ENCODE data around the gene TCEAL9. TPM values are rescaled to one million over a fixed set of nuclear protein-coding genes. Genes with fewer than 3 reads are reported as not detected.

Gene TCEAL9
- total RNA-seq, 3 donors from 2014 or later = 47.4 to 94.5 (median 92.8) TPM

DNA sequence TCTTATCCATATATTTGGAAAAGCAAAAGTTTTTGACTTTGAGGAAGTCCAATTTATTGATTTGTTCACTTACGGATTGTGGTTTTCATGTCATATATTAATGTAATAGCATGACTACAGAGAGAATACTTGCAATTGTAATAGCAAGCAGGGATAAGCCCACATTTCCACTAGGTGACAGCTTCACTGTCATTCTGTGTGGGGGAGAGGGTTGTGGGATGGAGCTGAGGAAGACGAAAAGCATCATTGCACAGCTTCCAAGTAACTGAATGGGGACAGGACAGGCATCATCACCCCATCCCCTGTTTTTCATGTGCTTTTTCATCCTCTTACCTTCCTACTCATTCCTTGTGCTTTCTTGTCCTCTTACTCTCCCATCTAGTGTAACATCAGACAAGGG lies 51.5 kb downstream of the TCEAL9 start:
- Histone ChIP-seq H3K4me1 (no peaks in the 10 kb centered on the region), H3K27ac (no peak overlapping the region), H3K36me3 (no peaks in the 10 kb centered on the region), H3K27me3 (peaks cover 0 to 55% of the 10 kb centered on the region in 2 donors), H3K4me3 (no peak overlapping the region), H3K9me3 (peaks cover 0 to 4% of the 10 kb centered on the region in 2 donors)
- no peak for DNase-seq (ENCODE audit: low spot score in 2 of 2)
- TF ChIP-seq, protein P1, sequence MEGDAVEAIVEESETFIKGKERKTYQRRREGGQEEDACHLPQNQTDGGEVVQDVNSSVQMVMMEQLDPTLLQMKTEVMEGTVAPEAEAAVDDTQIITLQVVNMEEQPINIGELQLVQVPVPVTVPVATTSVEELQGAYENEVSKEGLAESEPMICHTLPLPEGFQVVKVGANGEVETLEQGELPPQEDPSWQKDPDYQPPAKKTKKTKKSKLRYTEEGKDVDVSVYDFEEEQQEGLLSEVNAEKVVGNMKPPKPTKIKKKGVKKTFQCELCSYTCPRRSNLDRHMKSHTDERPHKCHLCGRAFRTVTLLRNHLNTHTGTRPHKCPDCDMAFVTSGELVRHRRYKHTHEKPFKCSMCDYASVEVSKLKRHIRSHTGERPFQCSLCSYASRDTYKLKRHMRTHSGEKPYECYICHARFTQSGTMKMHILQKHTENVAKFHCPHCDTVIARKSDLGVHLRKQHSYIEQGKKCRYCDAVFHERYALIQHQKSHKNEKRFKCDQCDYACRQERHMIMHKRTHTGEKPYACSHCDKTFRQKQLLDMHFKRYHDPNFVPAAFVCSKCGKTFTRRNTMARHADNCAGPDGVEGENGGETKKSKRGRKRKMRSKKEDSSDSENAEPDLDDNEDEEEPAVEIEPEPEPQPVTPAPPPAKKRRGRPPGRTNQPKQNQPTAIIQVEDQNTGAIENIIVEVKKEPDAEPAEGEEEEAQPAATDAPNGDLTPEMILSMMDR (IDR thresholded peaks at IDR 0.05) = no peak
- no peak for TF ChIP-seq POLR2AphosphoS5 (IDR thresholded peaks at IDR 0.05)
- TF ChIP-seq POLR2A (IDR thresholded peaks at IDR 0.05) = no peak
- intact Hi-C loops (cut with DNase I; ENCODE audit: low total_unique reads) = no loop called here

Other genes starting within 250 kb of the TCEAL9 start
- 10 to 100 TPM; 21.9 to 44.2 (median 41.9) TPM for gene BEX4, start 141.4 kb upstream of the TCEAL9 start, total RNA-seq
- 10 to 100 TPM; 52.2 to 79.6 (median 58.5) TPM for gene TCEAL8, start 101.4 kb upstream of the TCEAL9 start, total RNA-seq
- 1 to 10 TPM in 1 of 3 donors, under 1 TPM in 1, not detected in 1; 0.88 to 1.3 TPM for gene TCEAL5, start 79.8 kb upstream of the TCEAL9 start, total RNA-seq
- gene BEX2, start 45.5 kb upstream of the TCEAL9 start, total RNA-seq = 10 to 100 TPM in 2 of 3 donors, 1 to 10 TPM in 1; 1.4 to 29.4 (median 12.5) TPM
- gene TCEAL7, start 26.3 kb upstream of the TCEAL9 start, total RNA-seq = 10 to 100 TPM in 2 of 3 donors, 1 to 10 TPM in 1; 2.9 to 11.1 (median 10.8) TPM
- gene BEX3, start 20.0 kb downstream of the TCEAL9 start, total RNA-seq = 100 to 1,000 TPM in 2 of 3 donors, 10 to 100 TPM in 1; 95.4 to 133 (median 121) TPM
- 1 to 10 TPM in 2 of 3 donors, under 1 TPM in 1; 0.48 to 2.5 (median 2.3) TPM for gene RAB40A, start 163.0 kb downstream of the TCEAL9 start, total RNA-seq
- gene TCEAL4, start 229.0 kb downstream of the TCEAL9 start, total RNA-seq = 100 to 1,000 TPM in 2 of 3 donors, 10 to 100 TPM in 1; 99.9 to 216 (median 113) TPM

Measured in breast epithelium (tissue), 4 donors.